Keratinocyte (primary cell): ENCODE measurements around the gene CISTR. TPM values are rescaled to one million over a fixed set of nuclear protein-coding genes. Genes with fewer than 3 reads are reported as not detected.

ENCODE experiments used
- DNase-seq: peaks from one replicate; pipeline ENCODE4 v3.0.0-alpha.2; 2011; ENCODE audit warnings: low read depth, missing footprints, low spot score
- FAIRE-seq: peaks from 2 replicates; lab custom pipeline; 2011; peaks lifted over from hg19 to GRCh38; lab: Jason Lieb, UNC
- H2AFZ ChIP-seq: 2 replicates; pipeline ENCODE4 v1.6.0; 2012; ENCODE audit warnings: low read length, control low read depth, inconsistent platforms; ENCODE audit not compliant: control insufficient read depth
- H3K27ac ChIP-seq: 2 replicates; pipeline ENCODE4 v1.5.1; 2011; ENCODE audit warnings: low read length; ENCODE audit not compliant: control insufficient read depth, insufficient read depth
- H3K27me3 ChIP-seq: 3 replicates; pipeline ENCODE4 v1.6.0; 2011; ENCODE audit warnings: low read length; ENCODE audit not compliant: control insufficient read depth, insufficient read depth; ENCODE audit errors: extremely low read depth
- H3K36me3 ChIP-seq, 2 experiments: 2 replicates in 1 of 2; 3 replicates in 1 of 2; pipeline ENCODE4 v1.5.1; 2011; ENCODE audit warnings: low read length in 2 of 2, mild to moderate bottlenecking in 1 of 2; ENCODE audit not compliant: control insufficient read depth in 2 of 2, insufficient read depth in 2 of 2; ENCODE audit errors: extremely low read depth in 1 of 2
- H3K4me1 ChIP-seq: 3 replicates; pipeline ENCODE4 v1.5.1; 2011; ENCODE audit warnings: low read length; ENCODE audit not compliant: control insufficient read depth, insufficient read depth; ENCODE audit errors: extremely low read depth
- H3K4me2 ChIP-seq: 3 replicates; pipeline ENCODE4 v1.6.0; 2011; ENCODE audit warnings: low read depth, low read length; ENCODE audit not compliant: control insufficient read depth, insufficient read depth; ENCODE audit errors: extremely low read depth
- H3K4me3 ChIP-seq, 3 experiments: fragments of 200-600 bp in 1 of 3; sonication (generic) in 1 of 3; 2 replicates in 2 of 3; 3 replicates in 1 of 3; pipeline ENCODE4 v1.5.1; 2011 to 2016; ENCODE audit warnings: low read length in 3 of 3, mild to moderate bottlenecking in 3 of 3, control low read depth in 2 of 3, inconsistent platforms in 1 of 3, low read depth in 1 of 3, mixed read lengths in 1 of 3, mixed run types in 1 of 3, moderate library complexity in 1 of 3; ENCODE audit not compliant: control insufficient read depth in 2 of 3, insufficient read depth in 2 of 3; ENCODE audit errors: extremely low read depth in 1 of 3
- H3K79me2 ChIP-seq: 2 replicates; pipeline ENCODE4 v1.6.0; 2012; ENCODE audit warnings: low read length; ENCODE audit not compliant: control insufficient read depth, insufficient read depth
- H3K9ac ChIP-seq: 3 replicates; pipeline ENCODE4 v1.6.0; 2011; ENCODE audit warnings: low read length; ENCODE audit not compliant: control insufficient read depth, insufficient read depth; ENCODE audit errors: extremely low read depth
- H3K9me1 ChIP-seq: 3 replicates; pipeline ENCODE4 v1.6.0; 2011; ENCODE audit warnings: low read length; ENCODE audit not compliant: control insufficient read depth, insufficient read depth; ENCODE audit errors: extremely low read depth
- H3K9me3 ChIP-seq: 2 replicates; pipeline ENCODE4 v1.5.1; 2012; ENCODE audit warnings: low read depth, low read length; ENCODE audit not compliant: control insufficient read depth
- H4K20me1 ChIP-seq: 3 replicates; pipeline ENCODE4 v1.6.0; 2011; ENCODE audit warnings: low read length; ENCODE audit not compliant: control insufficient read depth, insufficient read depth; ENCODE audit errors: extremely low read depth
- CTCF ChIP-seq, 3 experiments: IDR thresholded peaks in 1 of 3; conservative IDR thresholded peaks in 1 of 3; optimal IDR thresholded peaks in 1 of 3; 2 replicates in 2 of 3; 3 replicates in 1 of 3; pipeline versions ENCODE3 to v1.5.1; 2011; ENCODE audit warnings: low read length in 3 of 3, mild to moderate bottlenecking in 3 of 3, moderate library complexity in 2 of 3, control low read depth in 1 of 3, inconsistent platforms in 1 of 3; ENCODE audit not compliant: insufficient read depth in 2 of 3; ENCODE audit errors: extremely low read depth in 1 of 3
- EZH2 ChIP-seq: IDR thresholded peaks from one replicate; pipeline ENCODE4 v1.6.1; 2012; ENCODE audit warnings: inconsistent platforms, mild to moderate bottlenecking, low read length, moderate library complexity
- dilution Hi-C: fragments of 300-500 bp; cut with MboI; formaldehyde crosslinking; loops from one replicate; pipeline ENCODE4 v1.7.0; 2020; ENCODE audit warnings: low sequenced_read_pairs; ENCODE audit not compliant: extremely low pct_ligation_motif_present
- polyA plus RNA-seq, 5 experiments: library from polyadenylated mRNA; depleted of rRNA in 3 of 5; stranded (reverse) in 3 of 5; stranded (forward) in 1 of 5; unstranded in 1 of 5; fragments of >200 nt; gene quantifications; 1 replicate in 1 of 5; 2 replicates in 3 of 5; 3 replicates in 1 of 5; pipeline versions ENCODE4 v1.2.1 to v1.2.3, GENCODE V29; 2011 to 2012; ENCODE audit warnings: missing spikeins in 2 of 5, low read depth in 1 of 5, low replicate concordance in 1 of 5

Gene CISTR
- polyA plus RNA-seq, 1 donor (not counting 4 experiments of a cell fraction or from before 2014, with no cell fraction given) = not detected

GRCh38 chr12:53696655-53697331 lies 55.0 kb downstream of the CISTR start:
- Histone ChIP-seq H3K27ac (peak overlapping the region; percentile 80), H3K4me2 (peak overlapping the region; percentile 100), H3K79me2 (no peaks in the 10 kb centered on the region), H3K36me3 (no peaks in the 10 kb centered on the region), H3K4me1 (peaks cover 22% of the 10 kb centered on the region), H3K9me3 (no peaks in the 10 kb centered on the region), H2AFZ (peak overlapping the region; percentile 93), H3K9ac (peak overlapping the region; percentile 75), H3K27me3 (peaks cover 7% of the 10 kb centered on the region), H3K4me3 (peak overlapping the region; percentile 28 to 84 (median 63)), H3K9me1 (no peaks in the 10 kb centered on the region), H4K20me1 (no peaks in the 10 kb centered on the region)
- DNase-seq (no peak), FAIRE-seq (peak; percentile 34)
- dilution Hi-C loops = no loop called here
- no peak for TF ChIP-seq EZH2
- TF ChIP-seq CTCF (optimal IDR thresholded peaks at IDR 0.05 in 1 of 3, IDR thresholded peaks at IDR 0.05 in 1 of 3, conservative IDR thresholded peaks at IDR 0.05 in 1 of 3; ENCODE audit: extremely low read depth in 1 of 3, insufficient read depth in 2 of 3, low read length in 3 of 3) = no peak

Other genes with a start within 250 kb of the CISTR start
- gene NPFF, start 244.5 kb downstream of the CISTR start, polyA plus RNA-seq = not detected in 3 replicates
- 12.9 to 18.0 TPM (median 16.3 TPM) in 3 replicates for gene ATF7, start 125.6 kb downstream of the CISTR start, polyA plus RNA-seq
- 138 to 236 TPM (median 205 TPM) in 3 replicates for gene ATP5MC2, start 75.9 kb downstream of the CISTR start, polyA plus RNA-seq
- 51.8 to 142 TPM (median 67.3 TPM) in 3 replicates for gene CALCOCO1, start 24.5 kb downstream of the CISTR start, polyA plus RNA-seq
- 4.8 to 5.6 TPM (median 5.2 TPM) in 3 replicates for gene HOXC13, start 186.9 kb upstream of the CISTR start, polyA plus RNA-seq
- gene HOXC12, start 202.9 kb upstream of the CISTR start, polyA plus RNA-seq = 0.35 to 1.2 TPM (median 0.47 TPM) in 3 replicates
- gene HOXC11, start 221.1 kb upstream of the CISTR start, polyA plus RNA-seq = 1.2 to 2.4 TPM (median 1.6 TPM) in 3 replicates
- 2.5 to 4.0 TPM (median 2.9 TPM) in 3 replicates for gene HOTAIR, start 223.0 kb upstream of the CISTR start, polyA plus RNA-seq
- gene HOXC10, start 233.2 kb upstream of the CISTR start, polyA plus RNA-seq = 7.3 to 33.1 TPM (median 14.1 TPM) in 3 replicates
- gene HOXC9, start 248.2 kb upstream of the CISTR start, polyA plus RNA-seq = 1.1 to 3.3 TPM (median 1.8 TPM) in 3 replicates